B cell (primary cell): ENCODE data around the gene ETFDH. TPM values are rescaled to one million over a fixed set of nuclear protein-coding genes. Genes with fewer than 3 reads are reported as not detected.
A peak's percentile ranks its signal among the peaks of the same experiment; 100 is the strongest.

Experiments used
- ATAC-seq: fragments of 200-7000 bp; cut with Tn5 transposase; one replicate; pipeline ENCODE4 v1.10.0; 2021; ENCODE audit warnings: low read depth, mild to moderate bottlenecking, moderate number of reproducible peaks, moderate library complexity
- CTCF ChIA-PET: fragments of 350-600 bp; sonication (Branson Sonifier 250); formaldehyde crosslinking; loops from one replicate; lab custom pipeline; 2021; ENCODE audit warnings: antibody characterized with exemption, inconsistent platforms; lab: Charles Lee
- POLR2A ChIA-PET: fragments of 350-600 bp; sonication (Branson Sonifier 250); formaldehyde crosslinking; loops from one replicate; lab custom pipeline; 2021; ENCODE audit warnings: antibody characterized with exemption; lab: Charles Lee
- DNase-seq: peaks from one replicate; pipeline ENCODE4 v3.0.0; 2013
- H2AFZ ChIP-seq: 2 replicates; pipeline ENCODE4 v1.6.1; 2012; ENCODE audit warnings: mild to moderate bottlenecking, low read depth, low read length; ENCODE audit not compliant: insufficient read depth, poor library complexity, severe bottlenecking
- H3K27ac ChIP-seq, 2 donors: 1 replicate in 1 of 2; 2 replicates in 1 of 2; pipeline ENCODE4 v1.5.1; 2012 to 2013; ENCODE audit warnings: low read length in 2 of 2, mild to moderate bottlenecking in 2 of 2, moderate library complexity in 1 of 2
- H3K27me3 ChIP-seq, 4 experiments: fragments of 200-600 bp in 1 of 4; sonication (generic) in 1 of 4; replicated peaks in 1 of 4; 1 replicate in 2 of 4; 2 replicates in 2 of 4; pipeline versions ENCODE4 v1.6.1 to v1.7.0; 2013 to 2016; ENCODE audit warnings: low read length in 3 of 4, mild to moderate bottlenecking in 2 of 4, mixed read lengths in 1 of 4, moderate library complexity in 1 of 4; ENCODE audit not compliant: insufficient read depth in 4 of 4, control insufficient read depth in 3 of 4; ENCODE audit errors: control extremely low read depth in 1 of 4
- H3K36me3 ChIP-seq, 2 experiments: replicated peaks in 1 of 2; 1 replicate in 1 of 2; 2 replicates in 1 of 2; pipeline versions ENCODE4 v1.6.1 to v1.7.1; 2013; ENCODE audit warnings: low read length in 1 of 2; ENCODE audit not compliant: insufficient read depth in 2 of 2, control insufficient read depth in 1 of 2; ENCODE audit errors: control extremely low read depth in 1 of 2, extremely low read depth in 1 of 2
- H3K4me1 ChIP-seq, 2 donors: fragments of 200-600 bp in 1 of 2; sonication (generic) in 1 of 2; 1 replicate in 1 of 2; 2 replicates in 1 of 2; pipeline versions ENCODE4 v1.5.1 to v1.6.1; 2013 to 2017; ENCODE audit warnings: low read length in 2 of 2; ENCODE audit not compliant: control insufficient read depth in 2 of 2, insufficient read depth in 2 of 2
- H3K4me2 ChIP-seq: replicated peaks from 2 replicates; pipeline ENCODE3; 2012; ENCODE audit warnings: mild to moderate bottlenecking, low read depth, low read length; ENCODE audit not compliant: poor library complexity, severe bottlenecking
- H3K4me3 ChIP-seq, 5 experiments: fragments of 200-600 bp in 1 of 5; sonication (generic) in 1 of 5; 1 replicate in 3 of 5; 2 replicates in 2 of 5; pipeline versions ENCODE4 v1.5.1 to v1.7.0; 2011 to 2016; ENCODE audit warnings: low read length in 4 of 5, mild to moderate bottlenecking in 4 of 5, low read depth in 2 of 5, control low read depth in 1 of 5, moderate library complexity in 1 of 5; ENCODE audit not compliant: insufficient read depth in 1 of 5; ENCODE audit errors: control extremely low read depth in 1 of 5, extremely low read depth in 1 of 5
- H3K79me2 ChIP-seq: fragments of 200-600 bp; sonication (generic); one replicate; pipeline ENCODE4 v1.6.0; 2016; ENCODE audit warnings: low read length; ENCODE audit not compliant: control insufficient read depth, insufficient read depth
- H3K9ac ChIP-seq: fragments of 200-600 bp; sonication (generic); 2 replicates; pipeline ENCODE4 v1.6.1; 2017; ENCODE audit warnings: mild to moderate bottlenecking, low read length, moderate library complexity
- H3K9me3 ChIP-seq, 3 donors: one replicate each; pipeline versions ENCODE4 v1.6.1 to v1.7.1; 2013; ENCODE audit warnings: low read length in 2 of 3; ENCODE audit not compliant: control insufficient read depth in 2 of 3, insufficient read depth in 1 of 3; ENCODE audit errors: control extremely low read depth in 1 of 3
- H4K20me1 ChIP-seq: 2 replicates; pipeline ENCODE4 v1.6.0; 2012; ENCODE audit warnings: mild to moderate bottlenecking, low read length; ENCODE audit not compliant: insufficient read depth, control insufficient read depth, poor library complexity, severe bottlenecking
- H3K27ac Mint-ChIP-seq: one replicate; pipeline ENCODE4 v1.8.0; 2021; ENCODE audit warnings: mixed read lengths
- H3K27me3 Mint-ChIP-seq: one replicate; pipeline ENCODE4 v1.8.0; 2021; ENCODE audit warnings: mixed read lengths
- H3K4me1 Mint-ChIP-seq: one replicate; pipeline ENCODE4 v1.8.0; 2021; ENCODE audit warnings: mixed read lengths
- H3K4me3 Mint-ChIP-seq: one replicate; pipeline ENCODE4 v1.8.0; 2021; ENCODE audit warnings: mixed read lengths
- H3K9me3 Mint-ChIP-seq: one replicate; pipeline ENCODE4 v1.8.0; 2022; ENCODE audit warnings: mixed read lengths; ENCODE audit not compliant: insufficient read depth
- EZH2 ChIP-seq: IDR thresholded peaks from 2 replicates; pipeline ENCODE4 v1.6.1; 2012; ENCODE audit warnings: borderline replicate concordance, low read depth, mild to moderate bottlenecking, moderate library complexity, low read length; ENCODE audit not compliant: insufficient read depth, poor library complexity, severe bottlenecking
- WGBS: methylation state at CpG from one replicate; pipeline ENCODE4 v1.1.5; 2013; ENCODE audit warnings: missing lambda C conversion rate; ENCODE audit not compliant: insufficient coverage; 5-methylcytosine and 5-hydroxymethylcytosine counted together
- intact Hi-C: fragments of 100-400 bp; cut with micrococcal nuclease; formaldehyde crosslinking; loops from one replicate; pipeline ENCODE4 v1.10.0; 2022
- polyA plus RNA-seq: library from polyadenylated mRNA; depleted of rRNA; stranded (reverse); fragments of >200 nt; gene quantifications from 2 replicates; pipeline ENCODE4 v1.2.3, GENCODE V29; 2012
- total RNA-seq, 2 donors: library from RNA; stranded (reverse); fragments of 120-200 nt in 1 of 2; gene quantifications; 1 replicate in 1 of 2; 2 replicates in 1 of 2; pipeline versions ENCODE4 v1.2.3 to v1.2.4, GENCODE V29; 2013 to 2022
- TF ChIP-seq, protein P1 (sequence below): fragments of 200-600 bp; IDR thresholded peaks from one replicate; pipeline ENCODE4 v1.8.0; 2022; ENCODE audit warnings: antibody characterized with exemption, mild to moderate bottlenecking

The ETFDH gene
- total and polyA plus RNA-seq, 2 donors (not counting 1 experiment from before 2014, with no cell fraction given), result 7.8 to 10.8 TPM

DNA sequence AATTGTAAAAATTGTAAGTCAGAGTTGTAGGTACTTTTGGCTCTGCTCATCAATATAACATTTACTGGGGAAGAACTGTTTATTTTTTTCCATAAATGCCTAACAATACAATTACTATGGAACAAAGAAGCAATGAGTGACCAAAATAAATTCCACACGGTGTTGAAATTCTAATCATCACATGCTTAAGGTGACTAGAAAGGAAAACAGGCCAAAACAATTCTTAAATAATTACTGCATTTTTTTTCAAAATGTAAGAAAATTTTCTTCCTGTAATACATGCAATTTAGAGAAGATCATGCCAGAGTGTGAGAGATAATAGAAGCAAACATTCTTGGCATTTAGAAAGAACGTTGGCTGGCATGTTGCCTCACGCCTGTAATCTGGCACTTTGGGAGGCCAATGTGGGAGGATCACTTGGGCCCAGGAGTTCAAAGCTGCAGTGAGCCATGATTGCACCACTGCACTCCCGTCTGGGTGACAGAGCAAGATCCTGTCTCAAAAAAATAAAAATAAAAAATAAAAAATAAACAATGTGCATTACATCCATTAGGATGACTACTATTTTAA lies 22.9 kb upstream of the ETFDH start:
- intact Hi-C loops, result no loop called here
- no peaks in the 10 kb centered on the region for H3K79me2 ChIP-seq
- H3K4me1 Mint-ChIP-seq, result peaks cover 6% of the 10 kb centered on the region
- H3K9ac ChIP-seq, result no peak overlapping the region
- ChIA-PET POLR2A (no interaction called here), CTCF (no interaction called here)
- no peaks in the 10 kb centered on the region for H4K20me1 ChIP-seq
- peaks cover 14% of the 10 kb centered on the region for H3K27me3 Mint-ChIP-seq
- no peaks in the 10 kb centered on the region for H3K9me3 Mint-ChIP-seq
- no peaks in the 10 kb centered on the region for H3K36me3 ChIP-seq
- no peak overlapping the region for H3K4me3 ChIP-seq
- DNase-seq (no peak), ATAC-seq (no peak)
- no peaks in the 10 kb centered on the region for H3K9me3 ChIP-seq
- H3K4me2 ChIP-seq, result no peak overlapping the region
- no peak overlapping the region for H2AFZ ChIP-seq
- WGBS, result 95% methylated on average over 2 of the region's 4 CpGs
- H3K27me3 ChIP-seq, result peaks cover 0 to 9% (median 0%) of the 10 kb centered on the region in 4 experiments
- no peak overlapping the region for H3K27ac Mint-ChIP-seq
- H3K27ac ChIP-seq, result no peak overlapping the region
- TF ChIP-seq, protein P1, sequence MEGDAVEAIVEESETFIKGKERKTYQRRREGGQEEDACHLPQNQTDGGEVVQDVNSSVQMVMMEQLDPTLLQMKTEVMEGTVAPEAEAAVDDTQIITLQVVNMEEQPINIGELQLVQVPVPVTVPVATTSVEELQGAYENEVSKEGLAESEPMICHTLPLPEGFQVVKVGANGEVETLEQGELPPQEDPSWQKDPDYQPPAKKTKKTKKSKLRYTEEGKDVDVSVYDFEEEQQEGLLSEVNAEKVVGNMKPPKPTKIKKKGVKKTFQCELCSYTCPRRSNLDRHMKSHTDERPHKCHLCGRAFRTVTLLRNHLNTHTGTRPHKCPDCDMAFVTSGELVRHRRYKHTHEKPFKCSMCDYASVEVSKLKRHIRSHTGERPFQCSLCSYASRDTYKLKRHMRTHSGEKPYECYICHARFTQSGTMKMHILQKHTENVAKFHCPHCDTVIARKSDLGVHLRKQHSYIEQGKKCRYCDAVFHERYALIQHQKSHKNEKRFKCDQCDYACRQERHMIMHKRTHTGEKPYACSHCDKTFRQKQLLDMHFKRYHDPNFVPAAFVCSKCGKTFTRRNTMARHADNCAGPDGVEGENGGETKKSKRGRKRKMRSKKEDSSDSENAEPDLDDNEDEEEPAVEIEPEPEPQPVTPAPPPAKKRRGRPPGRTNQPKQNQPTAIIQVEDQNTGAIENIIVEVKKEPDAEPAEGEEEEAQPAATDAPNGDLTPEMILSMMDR, result no peak
- no peak for TF ChIP-seq EZH2
- H3K4me1 ChIP-seq, result no peaks in the 10 kb centered on the region
- no peak overlapping the region for H3K4me3 Mint-ChIP-seq

DNA sequence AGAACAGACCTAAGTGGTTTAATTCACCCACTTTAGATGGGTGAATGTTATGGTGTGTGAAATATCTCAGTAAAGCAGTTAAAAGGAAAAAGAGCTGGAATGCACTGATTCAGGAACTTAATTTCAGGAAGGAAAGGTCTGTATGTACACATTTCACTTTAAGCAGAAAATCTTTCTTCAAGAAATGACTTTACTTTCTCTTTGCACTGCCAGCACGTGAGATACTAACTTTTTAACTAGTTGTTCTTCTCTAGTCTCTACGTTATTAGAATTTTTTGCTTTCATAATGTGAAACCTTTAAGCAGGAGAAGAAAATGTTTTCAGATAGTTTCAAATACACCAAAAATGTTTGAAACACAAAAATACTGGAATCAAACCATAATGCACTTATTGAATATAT lies 19.2 kb upstream of the ETFDH start:
- Histone ChIP-seq H3K27me3 (no peaks in the 10 kb centered on the region), H2AFZ (peak overlapping the region; percentile 43), H3K9me3 (no peaks in the 10 kb centered on the region), H3K4me2 (peak overlapping the region; percentile 23), H3K36me3 (no peaks in the 10 kb centered on the region), H3K9ac (no peak overlapping the region), H3K4me3 (no peak overlapping the region), H3K79me2 (no peaks in the 10 kb centered on the region), H4K20me1 (no peaks in the 10 kb centered on the region), H3K27ac (no peak overlapping the region), H3K4me1 (no peaks in the 10 kb centered on the region)
- Mint-ChIP-seq H3K4me3 (no peak overlapping the region), H3K9me3 (no peaks in the 10 kb centered on the region), H3K4me1 (peaks cover 6% of the 10 kb centered on the region), H3K27ac (no peak overlapping the region), H3K27me3 (peaks cover 16% of the 10 kb centered on the region)
- CTCF ChIA-PET, result no interaction called here
- TF ChIP-seq, protein P1, result no peak
- TF ChIP-seq EZH2, result no peak
- POLR2A ChIA-PET, result no interaction called here
- no CpG with 5 or more reads among the region's 2 CpGs for WGBS
- intact Hi-C loops, result no loop called here
- DNase-seq (no peak), ATAC-seq (no peak)
